Measurements from ENCODE around the gene TUNAR.

Gene TUNAR

GRCh38 chr14:95877633-95878032 is 1.0 kb downstream of the TUNAR start:
- H3K9ac ChIP-seq (ENCODE audit: low read length), result no peak overlapping the region
- peaks cover 6% of the 10 kb centered on the region for H3K27me3 ChIP-seq (ENCODE audit: control insufficient read depth, insufficient read depth, low read length)
- H3K4me3 ChIP-seq (ENCODE audit: low read length), result no peak overlapping the region
- H3K36me3 ChIP-seq (ENCODE audit: control insufficient read depth, insufficient read depth, low read length), result no peaks in the 10 kb centered on the region
- H3K27ac ChIP-seq (ENCODE audit: low read depth, low read length), result no peak overlapping the region
- no peaks in the 10 kb centered on the region for H3K4me1 ChIP-seq (ENCODE audit: control insufficient read depth, insufficient read depth, low read length)

GRCh38 chr14:95884377-95884776 is 7.7 kb downstream of the TUNAR start:
- no peaks in the 10 kb centered on the region for H3K4me1 ChIP-seq (ENCODE audit: control insufficient read depth, insufficient read depth, low read length)
- H3K27me3 ChIP-seq (ENCODE audit: control insufficient read depth, insufficient read depth, low read length), result no peaks in the 10 kb centered on the region

GRCh38 chr14:95885278-95885677 is 8.6 kb downstream of the TUNAR start:
- Histone ChIP-seq H3K36me3 (ENCODE audit: control insufficient read depth, insufficient read depth, low read length) (no peaks in the 10 kb centered on the region), H3K4me1 (ENCODE audit: control insufficient read depth, insufficient read depth, low read length) (no peaks in the 10 kb centered on the region), H3K4me3 (ENCODE audit: low read length) (no peak overlapping the region), H3K9ac (ENCODE audit: low read length) (no peak overlapping the region), H3K27me3 (ENCODE audit: control insufficient read depth, insufficient read depth, low read length) (no peaks in the 10 kb centered on the region), H3K27ac (ENCODE audit: low read depth, low read length) (no peak overlapping the region)

More at GRCh38 chr14:95884377-95884776, 7.7 kb downstream of the TUNAR start:
- Histone ChIP-seq H3K9ac (ENCODE audit: low read length) (no peak overlapping the region), H3K27ac (ENCODE audit: low read depth, low read length) (no peak overlapping the region), H3K36me3 (ENCODE audit: control insufficient read depth, insufficient read depth, low read length) (no peaks in the 10 kb centered on the region), H3K4me3 (ENCODE audit: low read length) (no peak overlapping the region)

DNA sequence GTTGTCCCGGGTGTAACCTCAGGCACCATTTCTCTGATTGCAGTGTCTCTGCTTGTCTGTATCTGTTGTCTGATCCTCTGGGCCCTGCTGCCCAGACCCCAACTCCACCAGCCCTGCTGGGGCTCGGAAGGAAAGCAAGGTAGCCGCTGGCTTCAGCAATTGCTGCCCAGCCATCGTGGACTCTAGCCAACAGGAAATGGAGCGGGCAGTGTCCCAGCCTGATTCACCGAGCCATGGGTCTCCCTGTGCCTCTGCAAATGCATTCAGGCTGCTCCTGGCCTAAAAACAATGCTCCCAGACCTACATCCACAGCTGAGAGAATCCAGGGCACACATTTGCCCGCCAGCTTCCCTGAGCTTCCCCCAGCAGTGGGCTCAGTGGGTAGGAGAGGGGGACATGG is 9.2 kb downstream of the TUNAR start:
- no peaks in the 10 kb centered on the region for H3K4me1 ChIP-seq (ENCODE audit: control insufficient read depth, insufficient read depth, low read length)
- no peak overlapping the region for H3K27ac ChIP-seq (ENCODE audit: low read depth, low read length)
- no peak overlapping the region for H3K4me3 ChIP-seq (ENCODE audit: low read length)
- H3K36me3 ChIP-seq (ENCODE audit: control insufficient read depth, insufficient read depth, low read length), result no peaks in the 10 kb centered on the region
- H3K27me3 ChIP-seq (ENCODE audit: control insufficient read depth, insufficient read depth, low read length), result no peaks in the 10 kb centered on the region
- H3K9ac ChIP-seq (ENCODE audit: low read length), result no peak overlapping the region

GRCh38 chr14:95886366-95887056 is 9.9 kb downstream of the TUNAR start:
- Histone ChIP-seq H3K36me3 (ENCODE audit: control insufficient read depth, insufficient read depth, low read length) (no peaks in the 10 kb centered on the region), H3K27me3 (ENCODE audit: control insufficient read depth, insufficient read depth, low read length) (no peaks in the 10 kb centered on the region), H3K9ac (ENCODE audit: low read length) (no peak overlapping the region), H3K27ac (ENCODE audit: low read depth, low read length) (no peak overlapping the region), H3K4me1 (ENCODE audit: control insufficient read depth, insufficient read depth, low read length) (no peaks in the 10 kb centered on the region), H3K4me3 (ENCODE audit: low read length) (no peak overlapping the region)

GRCh38 chr14:95887351-95887750 is 10.7 kb downstream of the TUNAR start:
- Histone ChIP-seq H3K27ac (ENCODE audit: low read depth, low read length) (no peak overlapping the region), H3K4me3 (ENCODE audit: low read length) (no peak overlapping the region)

DNA sequence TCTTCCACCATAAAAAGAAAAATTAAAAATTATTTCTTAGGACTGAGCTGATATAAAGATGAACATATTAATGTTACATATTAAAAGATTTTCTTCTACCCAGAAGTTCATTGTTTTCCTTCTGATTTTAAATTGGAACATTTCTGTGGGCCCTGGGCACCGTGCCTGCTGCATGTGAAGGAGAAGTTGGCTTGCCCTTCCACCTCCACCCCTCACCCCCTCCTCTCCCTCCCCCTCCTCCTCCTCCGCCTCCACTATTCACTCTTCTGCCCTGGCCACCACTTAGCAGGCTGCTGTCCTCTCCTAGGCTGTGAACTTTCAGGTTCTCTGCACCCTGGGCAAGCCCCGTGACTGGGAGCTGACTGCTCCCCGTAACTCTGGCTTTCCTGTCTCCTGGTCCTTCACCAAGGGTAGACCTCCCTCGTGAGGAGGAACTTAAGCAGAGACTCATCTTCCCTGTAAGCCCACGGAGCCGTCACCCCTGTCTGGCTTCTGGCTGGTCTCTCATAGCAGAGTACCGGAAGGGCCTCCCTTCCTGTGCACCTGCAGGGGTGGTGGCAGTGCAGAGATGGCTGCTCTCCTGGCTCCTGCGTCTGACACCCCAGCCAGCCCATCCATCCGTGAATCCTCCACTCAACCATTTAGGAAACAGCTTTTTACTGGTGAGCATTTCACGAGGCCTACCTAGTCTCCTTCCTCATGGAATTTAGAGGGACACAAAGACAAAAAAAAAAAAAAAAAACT is 12.8 kb downstream of the TUNAR start:
- no peaks in the 10 kb centered on the region for H3K27me3 ChIP-seq (ENCODE audit: control insufficient read depth, insufficient read depth, low read length)
- no peaks in the 10 kb centered on the region for H3K4me1 ChIP-seq (ENCODE audit: control insufficient read depth, insufficient read depth, low read length)
- H3K9ac ChIP-seq (ENCODE audit: low read length), result no peak overlapping the region
- H3K36me3 ChIP-seq (ENCODE audit: control insufficient read depth, insufficient read depth, low read length), result no peaks in the 10 kb centered on the region
- no peak overlapping the region for H3K27ac ChIP-seq (ENCODE audit: low read depth, low read length)
- no peak overlapping the region for H3K4me3 ChIP-seq (ENCODE audit: low read length)

More at GRCh38 chr14:95887351-95887750, 10.7 kb downstream of the TUNAR start:
- H3K9ac ChIP-seq (ENCODE audit: low read length), result no peak overlapping the region
- no peaks in the 10 kb centered on the region for H3K36me3 ChIP-seq (ENCODE audit: control insufficient read depth, insufficient read depth, low read length)
- no peaks in the 10 kb centered on the region for H3K4me1 ChIP-seq (ENCODE audit: control insufficient read depth, insufficient read depth, low read length)
- no peaks in the 10 kb centered on the region for H3K27me3 ChIP-seq (ENCODE audit: control insufficient read depth, insufficient read depth, low read length)

DNA sequence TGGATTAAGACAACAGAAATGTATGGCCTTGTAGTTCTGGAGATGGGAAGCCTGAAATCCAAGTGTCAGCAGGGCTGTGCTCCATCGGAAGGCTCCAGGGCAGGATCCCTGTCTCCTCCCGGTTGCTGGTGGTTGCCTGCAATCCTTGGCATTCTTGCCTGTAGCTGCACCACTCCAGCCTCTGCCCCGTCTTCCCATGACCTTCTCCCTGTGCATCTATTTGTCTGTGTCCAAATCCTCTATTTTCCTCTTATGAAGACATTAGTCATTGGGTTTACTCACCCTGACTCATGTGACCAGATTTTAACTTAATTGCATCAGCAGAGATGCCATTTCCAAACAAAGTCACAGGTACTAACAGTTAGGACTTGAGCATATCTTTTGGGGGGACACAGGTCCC is 15.1 kb downstream of the TUNAR start:
- Histone ChIP-seq H3K4me1 (ENCODE audit: control insufficient read depth, insufficient read depth, low read length) (no peaks in the 10 kb centered on the region), H3K4me3 (ENCODE audit: low read length) (no peak overlapping the region), H3K27me3 (ENCODE audit: control insufficient read depth, insufficient read depth, low read length) (no peaks in the 10 kb centered on the region), H3K9ac (ENCODE audit: low read length) (no peak overlapping the region), H3K36me3 (ENCODE audit: control insufficient read depth, insufficient read depth, low read length) (no peaks in the 10 kb centered on the region), H3K27ac (ENCODE audit: low read depth, low read length) (no peak overlapping the region)

DNA sequence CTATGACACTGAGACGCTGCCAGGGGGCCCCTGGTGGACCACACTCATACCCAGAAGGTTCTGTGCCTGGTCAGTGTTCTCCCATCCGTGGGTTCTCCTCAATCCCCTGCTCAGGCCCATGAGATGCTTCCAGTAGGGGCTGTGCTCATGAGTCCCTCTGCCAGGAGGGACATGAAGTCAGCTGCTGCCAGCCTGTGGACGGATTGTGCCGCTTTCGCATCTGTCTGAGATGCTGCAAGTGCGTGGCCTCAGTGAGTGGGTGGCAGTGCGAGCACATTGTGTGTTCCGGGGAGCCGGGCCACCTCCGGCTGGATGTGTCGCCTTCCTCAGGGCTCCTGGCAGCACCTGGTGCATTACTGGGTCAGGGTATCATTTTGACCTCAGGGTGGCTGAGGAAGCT is 15.5 kb downstream of the TUNAR start:
- H3K27ac ChIP-seq (ENCODE audit: low read depth, low read length), result no peak overlapping the region
- H3K9ac ChIP-seq (ENCODE audit: low read length), result no peak overlapping the region
- H3K36me3 ChIP-seq (ENCODE audit: control insufficient read depth, insufficient read depth, low read length), result no peaks in the 10 kb centered on the region
- H3K4me3 ChIP-seq (ENCODE audit: low read length), result no peak overlapping the region
- H3K4me1 ChIP-seq (ENCODE audit: control insufficient read depth, insufficient read depth, low read length), result no peaks in the 10 kb centered on the region
- H3K27me3 ChIP-seq (ENCODE audit: control insufficient read depth, insufficient read depth, low read length), result no peaks in the 10 kb centered on the region

DNA sequence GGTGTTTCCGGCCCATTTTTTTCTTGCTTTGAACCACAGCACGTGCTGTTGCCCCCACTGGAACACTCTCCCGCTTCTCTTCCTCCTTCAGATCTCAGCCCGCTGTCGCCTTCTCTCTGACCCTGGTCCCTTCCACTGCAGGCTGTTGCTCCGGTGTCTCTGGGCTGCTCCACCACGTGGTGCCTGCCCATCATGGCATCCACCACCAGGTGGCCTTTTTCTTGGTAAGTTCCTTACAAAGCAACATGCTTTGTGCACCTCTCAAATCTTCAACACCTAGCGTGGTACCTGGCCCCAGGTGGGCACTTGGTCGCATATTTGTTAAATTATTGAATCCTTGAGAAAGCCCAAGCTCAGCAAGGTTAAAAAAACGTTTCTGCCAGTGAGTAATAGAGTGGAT is 19.1 kb downstream of the TUNAR start:
- Histone ChIP-seq H3K27me3 (ENCODE audit: control insufficient read depth, insufficient read depth, low read length) (no peaks in the 10 kb centered on the region), H3K36me3 (ENCODE audit: control insufficient read depth, insufficient read depth, low read length) (no peaks in the 10 kb centered on the region), H3K9ac (ENCODE audit: low read length) (no peak overlapping the region), H3K4me3 (ENCODE audit: low read length) (no peak overlapping the region), H3K27ac (ENCODE audit: low read depth, low read length) (no peak overlapping the region), H3K4me1 (ENCODE audit: control insufficient read depth, insufficient read depth, low read length) (no peaks in the 10 kb centered on the region)

DNA sequence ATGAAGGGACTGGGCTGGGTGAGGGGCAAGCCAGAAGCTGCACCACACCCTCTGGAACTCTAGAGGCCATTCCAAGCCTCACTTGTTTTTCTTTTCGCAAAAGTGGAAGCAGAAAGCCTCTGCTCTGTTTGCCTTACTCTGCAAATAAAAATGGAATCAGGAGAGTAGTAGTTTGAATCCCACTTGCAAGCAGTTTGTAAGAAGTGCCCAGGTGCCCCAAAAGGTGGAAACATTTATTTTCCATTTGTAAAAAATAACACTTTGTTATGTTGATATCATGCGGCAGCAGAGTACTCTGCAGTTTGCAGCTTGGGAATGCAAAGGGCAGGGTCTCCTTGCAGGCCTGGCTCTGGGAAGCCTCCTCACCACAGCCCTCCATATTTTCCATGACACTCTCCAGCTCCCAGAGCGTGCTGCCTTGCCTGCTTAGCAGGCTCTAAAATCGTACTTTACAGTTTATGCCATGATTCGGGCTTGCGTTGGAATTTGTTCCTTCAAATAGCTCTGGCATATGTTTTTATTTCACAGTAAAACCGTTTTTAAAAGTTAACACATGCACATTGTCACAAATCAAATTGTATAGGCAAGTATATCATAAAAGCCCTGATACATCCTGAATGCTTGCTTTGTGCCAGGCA is 20.0 kb downstream of the TUNAR start:
- no peaks in the 10 kb centered on the region for H3K27me3 ChIP-seq (ENCODE audit: control insufficient read depth, insufficient read depth, low read length)
- H3K36me3 ChIP-seq (ENCODE audit: control insufficient read depth, insufficient read depth, low read length), result no peaks in the 10 kb centered on the region
- H3K27ac ChIP-seq (ENCODE audit: low read depth, low read length), result no peak overlapping the region
- H3K4me1 ChIP-seq (ENCODE audit: control insufficient read depth, insufficient read depth, low read length), result no peaks in the 10 kb centered on the region
- no peak overlapping the region for H3K9ac ChIP-seq (ENCODE audit: low read length)
- no peak overlapping the region for H3K4me3 ChIP-seq (ENCODE audit: low read length)

DNA sequence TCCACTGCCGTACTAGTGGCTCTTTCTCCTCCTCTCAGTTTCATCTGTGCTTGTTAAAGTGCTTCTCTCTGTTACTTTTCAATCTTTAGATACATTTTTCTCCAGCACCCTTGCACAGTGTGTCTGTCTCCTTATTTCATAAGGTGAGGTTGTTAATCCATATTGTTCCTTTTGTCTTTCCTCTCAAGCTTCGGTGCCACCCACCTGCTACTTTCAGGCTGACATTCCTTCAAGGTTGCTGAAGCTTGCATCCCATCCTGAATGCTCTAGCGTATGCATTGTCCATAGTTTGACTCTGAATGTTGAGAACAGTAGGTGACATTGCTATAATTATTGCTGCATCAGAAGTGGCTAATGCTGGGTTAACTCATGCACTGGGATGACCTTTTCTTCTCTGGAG is 20.6 kb downstream of the TUNAR start:
- Histone ChIP-seq H3K9ac (ENCODE audit: low read length) (no peak overlapping the region), H3K4me1 (ENCODE audit: control insufficient read depth, insufficient read depth, low read length) (no peaks in the 10 kb centered on the region), H3K36me3 (ENCODE audit: control insufficient read depth, insufficient read depth, low read length) (no peaks in the 10 kb centered on the region), H3K27ac (ENCODE audit: low read depth, low read length) (no peak overlapping the region), H3K27me3 (ENCODE audit: control insufficient read depth, insufficient read depth, low read length) (no peaks in the 10 kb centered on the region), H3K4me3 (ENCODE audit: low read length) (no peak overlapping the region)
